AG04449 (cell line): ENCODE measurements around the gene SHCBP1L.
"Not testable (repeated sequence)": the region's sequence is repeated elsewhere in the genome, so short reads cannot be mapped to it uniquely, and the experiment has no call there.

Source experiments
- CTCF ChIA-PET: fragments of 350-600 bp; formaldehyde crosslinking; extraction: SDS; loops from one replicate; lab custom pipeline; 2021; ENCODE audit warnings: antibody characterized with exemption; lab: Yijun Ruan, JAX
- POLR2A ChIA-PET: fragments of 400-600, 350-600 bp; formaldehyde crosslinking; extraction: SDS; loops from one replicate; lab custom pipeline; 2020; ENCODE audit warnings: antibody characterized with exemption, inconsistent platforms; lab: Yijun Ruan, JAX
- DNase-seq: peaks from one replicate; pipeline ENCODE4 v3.0.0-alpha.2; 2010; ENCODE audit warnings: low read depth, low spot score
- H3K4me3 ChIP-seq: 2 replicates; pipeline ENCODE4 v1.5.1; 2011; ENCODE audit warnings: low read depth, mild to moderate bottlenecking, control low read depth, low read length
- CTCF ChIP-seq: IDR thresholded peaks from one replicate; pipeline ENCODE4 v1.5.1; 2011; ENCODE audit warnings: mild to moderate bottlenecking, moderate library complexity, low read length, control low read depth, inconsistent platforms; ENCODE audit not compliant: insufficient read depth; ENCODE audit errors: missing control alignments

Gene SHCBP1L

DNA sequence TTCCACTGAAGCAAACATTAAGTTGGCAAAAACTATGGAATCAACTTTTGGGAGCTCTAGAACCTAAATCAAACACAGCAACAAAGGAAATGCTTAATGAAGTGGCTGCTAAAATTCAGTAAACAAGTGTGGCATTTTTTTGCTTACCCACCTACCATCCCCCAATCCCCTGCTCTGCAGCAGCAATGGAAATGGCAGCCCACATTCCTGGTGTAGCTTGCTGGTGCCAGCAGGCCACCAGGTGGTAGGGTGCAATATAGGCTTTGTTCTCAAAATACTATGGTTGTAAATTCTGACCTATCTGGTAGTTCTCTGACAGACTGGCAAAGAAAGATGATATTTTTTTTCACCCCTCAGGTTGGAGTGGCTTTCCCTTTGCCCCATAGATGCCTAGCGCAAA, 42.8 kb downstream of the SHCBP1L start:
- H3K4me3 ChIP-seq, result no peak overlapping the region
- no peak for DNase-seq
- TF ChIP-seq CTCF, result no peak
- ChIA-PET POLR2A (no interaction called here), CTCF (no interaction called here)

DNA sequence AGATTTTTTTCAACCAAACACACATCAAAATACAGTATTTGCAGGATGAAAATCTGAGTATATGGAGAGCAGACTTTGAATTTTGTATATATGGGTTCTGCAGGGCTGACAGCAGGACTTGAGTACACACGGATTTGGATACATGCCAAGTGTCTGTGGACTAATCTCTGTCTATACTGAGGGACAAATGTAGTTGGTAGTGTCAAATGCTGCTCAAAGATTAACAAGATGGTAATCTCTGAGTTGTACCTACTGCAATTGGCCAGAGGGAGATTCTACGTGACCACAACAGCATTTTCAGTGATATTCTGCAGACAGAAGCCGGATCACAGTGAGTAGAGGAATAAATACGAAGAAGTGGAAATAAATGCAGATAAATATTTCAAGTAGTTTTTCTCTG, 43.4 kb downstream of the SHCBP1L start:
- TF ChIP-seq CTCF, result no peak
- CTCF ChIA-PET, result no interaction called here

GRCh38 chr1:182905321-182905720, 47.6 kb downstream of the SHCBP1L start:
- no peak for DNase-seq
- ChIA-PET POLR2A (no interaction called here), CTCF (interaction anchor here (0.6 kb wide), 1 partner anchor 23 kb away, joined by 3 read pairs; no protein-coding TSS in a partner anchor)
- H3K4me3 ChIP-seq, result no peak overlapping the region
- TF ChIP-seq CTCF, result no peak

More for the DNA sequence above, 43.4 kb downstream of the SHCBP1L start:
- POLR2A ChIA-PET, result no interaction called here
- no peak overlapping the region for H3K4me3 ChIP-seq
- DNase-seq, result no peak

DNA sequence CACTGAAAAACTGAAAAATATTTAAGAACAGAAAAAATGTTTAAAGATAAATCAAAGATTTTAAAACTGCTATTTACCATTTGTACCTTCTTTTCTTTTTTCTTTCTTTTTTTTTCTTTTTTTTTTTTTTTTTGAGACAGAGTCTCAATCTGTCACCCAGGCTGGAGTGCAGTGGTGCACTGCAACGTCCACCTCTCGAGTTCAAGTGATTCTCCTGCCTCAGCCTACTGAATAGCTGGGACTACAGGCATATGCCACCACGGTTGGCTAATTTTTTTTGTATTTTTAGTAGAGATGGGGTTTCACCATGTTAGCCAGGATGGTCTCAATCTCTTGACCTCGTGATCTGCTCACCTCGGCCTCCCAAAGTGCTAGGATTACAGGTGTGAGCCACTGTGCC, 51.0 kb downstream of the SHCBP1L start:
- CTCF ChIA-PET, POLR2A ChIA-PET, H3K4me3 ChIP-seq, DNase-seq: not testable (repeated sequence)

DNA sequence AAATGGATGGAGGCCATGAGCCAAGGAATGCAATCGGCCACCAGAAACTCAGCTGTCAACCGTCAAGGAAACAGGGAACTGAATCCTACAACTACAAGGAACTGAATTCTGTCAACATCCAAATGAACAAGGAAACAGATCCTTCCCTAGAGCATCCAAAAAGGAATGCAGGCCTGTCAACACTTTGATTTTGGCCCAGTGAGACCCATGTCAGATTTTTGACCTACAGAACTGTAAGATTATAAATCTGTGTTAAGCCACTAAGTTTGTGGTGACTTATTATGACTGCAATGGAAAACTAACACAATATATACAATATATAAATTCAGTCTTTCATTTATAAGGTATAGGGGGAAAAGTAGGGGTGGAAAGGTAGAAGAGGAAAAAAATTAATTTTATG, 55.3 kb downstream of the SHCBP1L start:
- CTCF ChIA-PET, result no interaction called here
- POLR2A ChIA-PET, result no interaction called here
- no peak for DNase-seq
- no peak for TF ChIP-seq CTCF
- no peak overlapping the region for H3K4me3 ChIP-seq

- no peak overlapping the region for H3K4me3 ChIP-seq
- POLR2A ChIA-PET, result no interaction called here
- CTCF ChIA-PET, result interaction anchor here (1.8 kb wide), 1 partner anchor 22 kb away, joined by 5 read pairs; no protein-coding TSS in a partner anchor
- DNase-seq, result no peak
- TF ChIP-seq CTCF, result no peak
Observed at GRCh38 chr1:182890927-182891610, 61.9 kb downstream of the SHCBP1L start.

GRCh38 chr1:182889997-182890396, 63.0 kb downstream of the SHCBP1L start:
- no peak for DNase-seq
- ChIA-PET CTCF (interaction anchor here (1.8 kb wide), 1 partner anchor 21 kb away, joined by 5 read pairs; no protein-coding TSS in a partner anchor), POLR2A (interaction anchor here (0.6 to 0.7 kb wide), 2 partner anchors 26 to 519 kb away, joined by 3 read pairs; no protein-coding TSS in a partner anchor)
- TF ChIP-seq CTCF, result no peak
- H3K4me3 ChIP-seq, result no peak overlapping the region
